H9 (cell line): Measurements from ENCODE around the gene DOCK1. TPM values are rescaled to one million over a fixed set of nuclear protein-coding genes. Genes with fewer than 3 reads are reported as not detected.

Experiments used
- DNase-seq: peaks from one replicate; pipeline ENCODE4 v3.0.0-alpha.2; 2017
- H2AFZ ChIP-seq: one replicate; pipeline ENCODE4 v1.6.1; 2013; ENCODE audit warnings: mild to moderate bottlenecking, low read length, control low read depth, moderate library complexity
- H2AK5ac ChIP-seq: 2 replicates; pipeline ENCODE4 v1.6.1; 2013; ENCODE audit warnings: low read length, control low read depth, mixed read lengths; ENCODE audit not compliant: insufficient read length
- H2BK120ac ChIP-seq: one replicate; pipeline ENCODE4 v1.6.1; 2013; ENCODE audit warnings: low read depth, mild to moderate bottlenecking, low read length, control low read depth, inconsistent platforms; ENCODE audit not compliant: poor library complexity, severe bottlenecking
- H2BK12ac ChIP-seq: 2 replicates; pipeline ENCODE4 v1.6.1; 2013; ENCODE audit warnings: low read length, control low read depth, mixed read lengths, low read depth; ENCODE audit not compliant: insufficient read length
- H2BK15ac ChIP-seq: 2 replicates; pipeline ENCODE4 v1.6.1; 2013; ENCODE audit warnings: low read depth, low read length, control low read depth
- H2BK20ac ChIP-seq: one replicate; pipeline ENCODE4 v1.6.1; 2013; ENCODE audit warnings: low read depth, mild to moderate bottlenecking, low read length, control low read depth, inconsistent platforms; ENCODE audit not compliant: poor library complexity, severe bottlenecking
- H2BK5ac ChIP-seq: 2 replicates; pipeline ENCODE4 v1.6.1; 2013; ENCODE audit warnings: low read length, control low read depth, mixed read lengths; ENCODE audit not compliant: insufficient read length
- H3K14ac ChIP-seq: 2 replicates; pipeline ENCODE4 v1.6.1; 2013; ENCODE audit warnings: low read length, control low read depth; ENCODE audit not compliant: insufficient read depth
- H3K18ac ChIP-seq: 2 replicates; pipeline ENCODE4 v1.6.1; 2013; ENCODE audit warnings: low read depth, mild to moderate bottlenecking, mixed read lengths, low read length, control low read depth; ENCODE audit not compliant: insufficient read length
- H3K23ac ChIP-seq: 2 replicates; pipeline ENCODE4 v1.6.1; 2013; ENCODE audit warnings: low read length, control low read depth, mixed read lengths, low read depth; ENCODE audit not compliant: insufficient read length
- H3K23me2 ChIP-seq: 2 replicates; pipeline ENCODE4 v1.6.1; 2013; ENCODE audit warnings: low read depth, mild to moderate bottlenecking, mixed read lengths, low read length, control low read depth; ENCODE audit not compliant: insufficient read length, poor library complexity, severe bottlenecking
- H3K27ac ChIP-seq: 2 replicates; pipeline ENCODE4 v1.5.1; 2013; ENCODE audit warnings: low read length, control low read depth, mixed read lengths, low read depth; ENCODE audit not compliant: insufficient read length
- H3K27me3 ChIP-seq: 2 replicates; pipeline ENCODE4 v1.6.1; 2013; ENCODE audit warnings: low read length, control low read depth, inconsistent platforms; ENCODE audit not compliant: insufficient read depth
- H3K4ac ChIP-seq: 2 replicates; pipeline ENCODE4 v1.6.1; 2013; ENCODE audit warnings: low read depth, mild to moderate bottlenecking, control low read depth, inconsistent platforms, low read length, moderate library complexity
- H3K4me1 ChIP-seq: 2 replicates; pipeline ENCODE4 v1.6.1; 2013; ENCODE audit warnings: low read length, control low read depth, inconsistent platforms; ENCODE audit not compliant: insufficient read depth
- H3K4me2 ChIP-seq: 2 replicates; pipeline ENCODE4 v1.6.1; 2013; ENCODE audit warnings: low read length, control low read depth, mixed read lengths; ENCODE audit not compliant: insufficient read length, insufficient read depth
- H3K56ac ChIP-seq: 2 replicates; pipeline ENCODE4 v1.6.1; 2013; ENCODE audit warnings: low read depth, mild to moderate bottlenecking, mixed read lengths, low read length, control low read depth; ENCODE audit not compliant: insufficient read length
- H3K79me1 ChIP-seq: 2 replicates; pipeline ENCODE4 v1.6.1; 2013; ENCODE audit warnings: low read depth, mild to moderate bottlenecking, moderate library complexity, low read length, control low read depth, inconsistent platforms; ENCODE audit not compliant: insufficient read depth, poor library complexity, severe bottlenecking
- H3K79me2 ChIP-seq: 2 replicates; pipeline ENCODE4 v1.6.1; 2013; ENCODE audit warnings: low read length, control low read depth, inconsistent platforms; ENCODE audit not compliant: insufficient read depth
- H3K9ac ChIP-seq: 2 replicates; pipeline ENCODE4 v1.6.1; 2013; ENCODE audit warnings: low read length, control low read depth, mixed read lengths; ENCODE audit not compliant: insufficient read length; ENCODE audit errors: extremely low read depth
- H3K9me3 ChIP-seq: one replicate; pipeline ENCODE4 v1.6.1; 2013; ENCODE audit warnings: low read depth, low read length, inconsistent platforms; ENCODE audit not compliant: control insufficient read depth
- H3T11ph ChIP-seq: one replicate; pipeline ENCODE4 v1.6.1; 2013; ENCODE audit warnings: mild to moderate bottlenecking, low read length, control low read depth, inconsistent platforms
- H4K20me1 ChIP-seq: one replicate; pipeline ENCODE4 v1.6.1; 2013; ENCODE audit not compliant: control insufficient read depth, insufficient read length, insufficient read depth
- H4K5ac ChIP-seq: 2 replicates; pipeline ENCODE4 v1.6.1; 2013; ENCODE audit warnings: low read depth, mild to moderate bottlenecking, mixed read lengths, low read length, control low read depth; ENCODE audit not compliant: insufficient read length
- H4K8ac ChIP-seq: replicated peaks from 2 replicates; pipeline ENCODE4 v1.6.1; 2013; ENCODE audit warnings: low read length, control low read depth, mixed read lengths, low read depth; ENCODE audit not compliant: insufficient read length
- H4K91ac ChIP-seq: 2 replicates; pipeline ENCODE4 v1.6.1; 2013; ENCODE audit warnings: low read depth, mild to moderate bottlenecking, moderate library complexity, mixed read lengths, low read length, control low read depth; ENCODE audit not compliant: insufficient read length
- H3K27ac Mint-ChIP-seq, 3 experiments: 2 replicates in 2 of 3; 3 replicates in 1 of 3; pipeline ENCODE4 v1.8.0; 2020 to 2021; ENCODE audit warnings: mixed read lengths in 3 of 3, mild to moderate bottlenecking in 1 of 3, moderate library complexity in 1 of 3
- H3K27me3 Mint-ChIP-seq: 2 replicates; pipeline ENCODE4 v1.8.0; 2021; ENCODE audit warnings: low read depth, mild to moderate bottlenecking, moderate library complexity, mixed read lengths
- H3K36me3 Mint-ChIP-seq, 3 experiments: 2 replicates in 2 of 3; 3 replicates in 1 of 3; pipeline ENCODE4 v1.8.0; 2020 to 2021; ENCODE audit warnings: low read depth in 3 of 3, mixed read lengths in 3 of 3; ENCODE audit not compliant: insufficient read depth in 1 of 3
- H3K4me1 Mint-ChIP-seq, 2 experiments: 2 replicates each; pipeline ENCODE4 v1.8.0; 2020; ENCODE audit warnings: mixed read lengths in 2 of 2
- H3K4me3 Mint-ChIP-seq, 2 experiments: 2 replicates in 1 of 2; 3 replicates in 1 of 2; pipeline ENCODE4 v1.8.0; 2020 to 2021; ENCODE audit warnings: mild to moderate bottlenecking in 2 of 2, mixed read lengths in 2 of 2, moderate library complexity in 1 of 2
- H3K9me3 Mint-ChIP-seq, 2 experiments: 2 replicates in 1 of 2; 3 replicates in 1 of 2; pipeline ENCODE4 v1.8.0; 2020; ENCODE audit warnings: mild to moderate bottlenecking in 2 of 2, mixed read lengths in 2 of 2, moderate library complexity in 1 of 2
- CTCF ChIP-seq: fragments of 200-600 bp; sonication (generic); conservative IDR thresholded peaks from 3 replicates; pipeline ENCODE4 v1.8.0; 2021; ENCODE audit warnings: antibody characterized with exemption, mild to moderate bottlenecking
- WGBS: extraction: QIAGEN DNeasy Blood & Tissue Kit; methylation state at CpG from one replicate; pipeline ENCODE4 v1.1.7; 2013; ENCODE audit warnings: missing lambda C conversion rate, low lambda C conversion rate, mixed read lengths; ENCODE audit not compliant: insufficient read length; ENCODE audit errors: extremely low coverage; 5-methylcytosine and 5-hydroxymethylcytosine counted together
- total RNA-seq: library from RNA; stranded (reverse); gene quantifications from 2 replicates; pipeline ENCODE4 v1.2.1, GENCODE V29; 2021

DOCK1 gene
- total RNA-seq, 1 experiment from 2014 or later, result 57.0 TPM

- Histone ChIP-seq H3K14ac (no peak overlapping the region), H3K9ac (no peak overlapping the region), H3K23ac (no peak overlapping the region), H4K20me1 (no peaks in the 10 kb centered on the region), H2BK120ac (no peak overlapping the region), H3K9me3 (no peaks in the 10 kb centered on the region), H3K79me2 (no peaks in the 10 kb centered on the region), H2BK12ac (no peak overlapping the region), H3K4ac (no peak overlapping the region), H3K27ac (no peak overlapping the region), H3K18ac (no peak overlapping the region), H3K23me2 (no peaks in the 10 kb centered on the region), H2AK5ac (no peak overlapping the region), H4K5ac (no peak overlapping the region), H3K56ac (no peak overlapping the region), H2AFZ (no peak overlapping the region), H3K4me2 (no peak overlapping the region), H3K4me1 (no peaks in the 10 kb centered on the region), H2BK5ac (no peak overlapping the region), H4K8ac (no peak overlapping the region), H2BK20ac (no peak overlapping the region), H3T11ph (no peak overlapping the region), H3K27me3 (no peaks in the 10 kb centered on the region), H2BK15ac (no peak overlapping the region), H4K91ac (no peak overlapping the region), H3K79me1 (no peaks in the 10 kb centered on the region)
- Mint-ChIP-seq H3K36me3 (peaks cover 7 to 21% (median 9%) of the 10 kb centered on the region in 3 experiments), H3K9me3 (no peaks in the 10 kb centered on the region; a peak in 1 of 5 replicates), H3K27ac (no peak overlapping the region), H3K4me1 (peaks cover 0 to 6% of the 10 kb centered on the region in 2 experiments; a peak in 2 of 4 replicates), H3K27me3 (no peaks in the 10 kb centered on the region), H3K4me3 (no peak overlapping the region)
- WGBS, result no CpG with 5 or more reads among the region's 3 CpGs
- DNase-seq, result no peak
- no peak for TF ChIP-seq CTCF
Measured at GRCh38 chr10:127254276-127254675, 349.0 kb downstream of the DOCK1 start.
